CD4-positive, alpha-beta T cell treated with Interleukin-21 for 1 hour (primary cell): Measurements from ENCODE around the gene TPM4.

Source experiments
- DNase-seq: peaks from one replicate; pipeline ENCODE4 v3.0.0-alpha.2; 2020

The TPM4 gene

DNA sequence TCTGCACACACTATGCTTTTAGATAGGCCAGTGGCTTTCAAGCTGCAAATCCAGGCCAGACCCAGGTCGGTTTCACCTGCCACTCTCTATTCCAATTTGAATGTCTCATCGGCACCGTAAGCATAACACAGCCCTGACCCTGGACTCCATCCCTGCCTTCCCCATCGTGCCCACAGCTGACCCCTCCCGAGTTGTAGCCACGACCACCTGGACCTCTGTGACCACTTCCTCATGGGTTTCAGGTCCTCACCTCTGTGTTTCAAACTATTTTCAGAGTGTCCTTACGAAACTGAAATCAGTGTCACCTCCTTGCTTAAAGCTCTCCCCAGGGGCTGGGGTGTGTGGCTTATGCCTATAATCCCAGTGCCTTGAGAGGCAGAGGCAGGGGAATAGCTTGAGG lies 58.2 kb downstream of the TPM4 start:
- no peak for DNase-seq

DNA sequence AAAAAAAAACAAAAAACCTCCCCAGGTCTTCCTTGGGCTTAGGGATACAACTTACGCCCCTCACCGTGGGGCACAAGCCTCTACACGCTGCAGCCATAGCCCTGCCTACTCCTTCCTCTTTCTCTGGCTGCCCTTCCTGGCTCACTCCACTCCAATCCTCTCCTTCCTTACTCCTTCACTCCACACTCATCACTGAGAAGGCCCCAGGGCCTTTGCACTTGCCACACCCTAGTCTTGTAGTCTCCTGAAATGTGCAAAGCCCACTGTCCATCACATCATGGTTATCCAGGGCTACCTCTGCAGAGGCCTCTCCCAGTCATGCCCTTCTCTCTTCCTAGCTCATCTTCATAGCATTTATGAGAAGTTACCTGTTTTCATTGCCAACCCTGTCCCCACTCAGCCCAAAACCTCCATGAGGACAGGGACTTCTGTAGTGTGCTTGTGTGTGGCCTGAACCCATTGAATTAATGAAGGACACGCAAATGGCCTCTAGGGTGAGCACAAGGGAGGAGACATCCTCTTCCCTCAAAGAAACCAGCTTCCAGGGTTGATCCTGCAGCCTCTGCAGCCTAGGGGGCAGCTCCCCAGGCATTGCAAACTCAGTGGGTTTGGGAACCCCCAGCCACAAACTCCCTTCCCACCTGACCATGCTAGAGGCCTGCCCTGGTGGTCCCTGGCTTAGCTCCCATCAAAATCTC lies 59.3 kb downstream of the TPM4 start:
- no peak for DNase-seq

DNA sequence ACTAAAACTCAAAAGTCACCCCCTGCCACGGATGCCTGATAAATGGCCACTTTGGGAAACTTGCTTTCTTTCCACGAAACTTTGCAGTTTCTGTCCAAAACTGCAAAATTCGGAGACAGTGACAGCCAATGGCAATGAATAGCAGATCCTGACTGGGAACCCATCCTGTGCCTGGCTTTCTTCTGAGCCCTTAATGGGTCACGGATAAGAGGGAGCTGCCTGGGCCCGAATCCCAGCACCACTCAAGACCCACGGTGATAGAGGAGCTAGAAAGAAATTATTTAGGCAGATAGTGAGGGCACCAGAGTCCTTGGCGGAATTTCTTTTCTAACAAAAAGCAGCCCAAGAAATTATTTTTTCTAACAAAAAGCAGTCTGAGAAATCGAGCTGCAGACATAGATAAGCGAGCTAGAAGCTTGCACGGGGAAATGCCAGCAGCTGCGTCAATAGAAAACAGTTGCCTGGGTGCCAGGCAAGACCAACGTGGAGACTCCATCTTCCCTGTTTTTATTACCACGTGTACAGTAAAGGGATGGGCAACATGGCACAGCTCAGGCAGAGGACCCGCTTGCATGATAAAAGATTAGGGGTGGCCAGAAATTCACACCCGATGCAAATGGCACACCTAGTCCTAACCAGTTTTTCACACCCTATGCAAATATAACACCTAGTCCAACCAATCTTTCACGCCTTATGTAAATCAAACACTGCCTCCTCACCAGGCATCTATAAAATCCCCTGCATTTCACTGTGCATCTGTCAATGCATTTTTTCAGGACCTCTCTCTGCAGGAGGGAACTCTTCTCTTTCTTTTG lies 60.1 kb downstream of the TPM4 start:
- DNase-seq, result no peak

DNA sequence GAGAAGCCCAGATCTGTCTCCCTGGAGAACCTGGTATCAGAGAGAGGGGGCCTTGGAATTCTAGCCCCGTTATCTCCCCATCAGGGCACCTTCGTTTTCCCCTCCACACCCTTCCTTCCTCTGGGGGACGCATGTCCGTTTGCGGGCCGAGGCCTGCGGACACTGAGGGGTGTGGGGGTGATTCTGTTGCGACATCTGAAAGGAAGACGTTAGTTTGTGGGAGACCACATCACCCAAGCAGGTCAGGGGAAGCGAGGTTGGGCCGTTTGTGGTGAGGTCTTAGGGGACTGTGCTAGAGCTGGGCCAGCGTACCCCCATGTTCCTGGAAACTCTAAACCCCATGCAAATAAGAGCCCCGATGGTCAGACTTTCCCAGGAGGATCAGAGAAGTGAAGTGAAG lies 63.5 kb downstream of the TPM4 start:
- DNase-seq, result no peak

DNA sequence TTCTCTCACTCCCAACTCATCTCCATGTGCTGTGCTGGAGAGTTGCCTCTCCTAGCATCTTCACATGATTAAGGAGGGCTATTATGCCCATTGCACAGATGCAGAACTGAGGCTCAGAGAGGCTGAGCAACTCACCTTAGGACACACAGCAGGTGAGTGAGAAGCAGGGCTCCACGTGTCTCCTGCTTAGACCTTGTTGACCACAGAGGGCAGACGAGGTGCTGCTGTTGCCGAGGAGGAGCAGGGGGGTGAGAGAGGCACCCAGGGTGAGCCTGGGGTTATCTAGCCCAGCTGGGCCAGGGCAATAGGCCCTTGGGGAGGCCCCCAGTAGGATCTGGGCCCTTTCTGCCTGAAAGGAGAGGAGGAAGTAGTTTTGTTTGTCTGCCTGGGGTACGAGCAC lies 64.7 kb downstream of the TPM4 start:
- no peak for DNase-seq

DNA sequence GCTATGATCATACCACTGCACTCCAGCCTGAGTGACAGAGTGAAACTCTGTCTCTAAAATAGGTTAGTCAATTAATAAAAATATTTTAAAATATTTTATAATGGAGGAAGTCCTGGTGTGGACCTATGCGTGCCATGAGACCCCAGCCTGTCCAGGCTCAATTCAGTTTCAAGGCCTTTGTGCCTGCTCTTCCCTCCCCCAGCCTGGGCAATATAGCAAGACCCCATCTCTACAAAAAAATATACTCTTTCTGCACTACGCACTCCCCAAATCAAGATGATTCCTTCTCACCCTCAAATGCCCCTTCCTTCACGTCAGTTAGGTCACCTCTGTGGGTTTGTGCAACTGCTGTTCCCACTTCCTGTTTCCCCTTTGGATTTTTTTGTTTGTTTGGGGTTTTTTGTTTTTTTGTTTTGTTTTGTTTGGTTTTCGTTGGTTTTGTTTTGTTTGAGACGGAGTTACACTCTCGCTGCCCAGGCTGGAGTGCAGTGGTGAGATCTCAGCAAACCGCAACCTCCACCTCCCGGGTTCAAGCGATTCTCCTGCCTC lies 65.8 kb downstream of the TPM4 start:
- DNase-seq, result no peak

DNA sequence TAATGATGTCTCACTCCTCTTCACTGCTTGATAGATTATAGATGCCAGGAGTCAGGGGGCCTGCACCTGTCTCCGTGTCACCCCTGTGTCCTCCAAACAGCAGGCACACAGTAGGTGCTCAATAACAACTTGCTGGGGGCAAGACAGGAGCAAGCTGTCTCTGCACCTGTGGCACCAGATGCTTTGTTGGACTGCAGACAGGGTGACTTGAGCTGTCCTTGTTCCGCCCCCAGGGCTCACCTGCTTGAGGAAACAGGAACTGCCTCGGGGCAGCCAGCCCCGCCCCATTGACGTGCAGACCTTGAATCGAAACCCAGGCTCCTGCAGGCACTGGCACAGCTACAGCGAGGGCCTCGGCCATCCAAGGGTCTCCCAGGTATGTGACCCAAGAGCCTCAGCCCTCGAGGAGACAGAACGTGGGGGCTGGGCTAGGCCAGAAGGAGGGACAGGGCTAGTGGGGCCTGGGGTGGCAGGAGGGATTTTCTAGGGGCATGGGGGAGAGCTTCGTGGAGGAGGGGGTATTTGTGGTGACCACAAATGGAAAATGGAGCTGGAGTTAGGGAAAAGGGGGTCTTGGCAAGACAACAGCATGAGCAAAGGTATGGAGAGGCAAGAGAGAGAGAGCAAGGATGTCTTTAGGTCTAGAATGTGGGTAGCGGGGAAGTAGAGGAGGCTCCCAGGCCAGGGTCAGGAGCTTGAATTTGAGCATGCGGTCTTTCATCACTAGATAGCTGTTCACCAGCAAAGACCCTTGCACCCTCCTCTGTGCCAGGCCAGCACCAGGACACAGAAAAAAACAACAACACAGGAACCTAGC lies 67.3 kb downstream of the TPM4 start, which contains the start of gene HSH2D:
TSS of gene HSH2D (plus strand) at position 287 of the 817 bp plus-strand sequence. CDS start 5,066 bp downstream, outside the sequence.
- DNase-seq, result peak; percentile 83

DNA sequence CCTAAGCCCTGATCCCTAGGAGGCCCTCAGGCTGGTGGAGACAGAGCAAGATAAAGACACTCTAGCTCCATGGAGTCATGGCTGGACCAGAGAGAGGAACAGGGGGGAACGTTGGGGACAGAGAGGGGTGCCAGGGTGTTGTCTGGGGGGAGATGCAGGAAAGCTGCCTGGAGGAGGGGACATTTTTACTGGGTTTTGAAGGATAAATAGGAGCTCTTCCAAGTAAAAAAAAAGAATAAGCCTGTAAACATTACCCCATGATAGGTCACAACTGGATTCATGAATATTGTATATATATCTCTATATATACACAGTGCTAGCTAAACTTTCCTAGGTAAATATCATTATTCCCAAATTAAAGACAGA lies 67.9 kb downstream of the TPM4 start:
- DNase-seq, result no peak

DNA sequence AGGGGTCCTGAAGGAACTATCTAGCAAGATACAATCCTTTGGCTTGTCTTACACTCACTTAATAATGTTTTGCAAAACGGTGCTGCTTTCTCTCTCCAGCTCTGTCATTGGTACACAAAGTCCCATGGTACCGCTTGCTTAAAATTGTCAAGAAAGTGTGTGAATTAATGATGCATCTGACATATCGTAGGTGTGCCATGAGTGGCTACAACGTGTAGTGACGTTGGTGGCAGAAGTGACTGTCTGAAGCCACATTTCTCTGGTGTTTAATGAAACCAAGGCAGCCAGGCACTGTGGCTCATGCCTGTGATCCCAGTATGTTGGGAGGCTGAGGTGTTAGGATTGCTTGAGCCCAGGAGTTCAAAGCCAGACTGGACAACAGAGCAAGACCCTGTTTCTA lies 69.8 kb downstream of the TPM4 start:
- no peak for DNase-seq

DNA sequence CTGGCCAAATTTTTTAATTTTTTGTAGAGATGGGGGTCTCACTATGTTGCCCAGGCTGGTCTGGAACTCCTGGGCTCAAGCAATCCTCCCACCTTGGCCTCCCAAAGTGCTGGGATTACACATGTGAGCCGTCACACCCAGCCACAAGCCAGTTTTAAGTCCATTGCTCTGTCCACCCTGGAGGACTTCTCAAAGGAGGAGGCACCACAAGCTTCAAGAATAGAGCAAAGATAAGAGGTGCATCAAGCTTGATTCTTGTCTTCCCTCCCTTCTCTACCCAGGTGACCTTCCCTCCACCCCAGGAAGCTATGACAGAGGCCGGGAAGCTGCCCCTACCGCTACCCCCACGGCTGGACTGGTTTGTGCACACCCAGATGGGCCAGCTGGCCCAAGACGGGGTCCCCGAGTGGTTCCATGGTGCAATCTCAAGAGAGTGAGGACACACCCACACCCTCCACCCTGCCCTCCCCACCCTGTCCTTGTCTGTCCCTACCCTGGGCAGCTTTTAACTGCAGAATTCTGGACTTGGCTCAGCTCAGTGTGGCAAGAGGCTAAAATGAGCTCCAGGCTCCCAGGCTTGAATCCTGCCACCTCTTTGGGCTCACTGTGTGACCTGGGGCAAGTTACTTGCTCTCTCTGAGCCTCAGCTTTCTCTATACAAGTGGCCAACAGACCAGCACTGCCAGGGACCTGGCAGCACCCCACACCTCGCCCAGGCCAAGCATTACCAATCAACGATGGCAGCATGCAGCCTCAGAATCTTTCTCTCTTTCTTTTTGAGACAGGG lies 72.3 kb downstream of the TPM4 start:
- no peak for DNase-seq
